Left ventricle myocardium inferior (tissue), 1 donor: ENCODE data around the gene PEX7. TPM values are rescaled to one million over a fixed set of nuclear protein-coding genes. Genes with fewer than 3 reads are reported as not detected.
"Not testable (repeated sequence)": the region's sequence is repeated elsewhere in the genome, so short reads cannot be mapped to it uniquely, and the experiment has no call there.

Experiments used
- DNase-seq: peaks from one replicate; pipeline ENCODE4 v3.0.0-alpha.2; 2020
- H3K27ac ChIP-seq: fragments of 200-600 bp; replicated peaks from 2 replicates; pipeline ENCODE4 v1.8.0; 2021
- H3K27me3 ChIP-seq: fragments of 200-600 bp; 2 replicates; pipeline ENCODE4 v1.8.0; 2021; ENCODE audit warnings: low read depth
- H3K36me3 ChIP-seq: fragments of 200-600 bp; 2 replicates; pipeline ENCODE4 v1.8.0; 2021
- H3K4me1 ChIP-seq: fragments of 200-600 bp; 2 replicates; pipeline ENCODE4 v1.8.0; 2021
- H3K4me3 ChIP-seq: fragments of 200-600 bp; 2 replicates; pipeline ENCODE4 v1.8.0; 2021; ENCODE audit warnings: mild to moderate bottlenecking, moderate library complexity
- H3K9me3 ChIP-seq: fragments of 200-600 bp; replicated peaks from 2 replicates; pipeline ENCODE4 v1.8.0; 2021
- intact Hi-C: fragments of 100-400 bp; cut with micrococcal nuclease; formaldehyde crosslinking; loops from one replicate; pipeline ENCODE4 v1.11.0; 2022
- total RNA-seq: library from RNA; stranded (reverse); fragmentation: NEBNext Ultra II Directional; extraction: Animal tissue kit (Norgen Biotek cat#: 25700); gene quantifications from one replicate; pipeline ENCODE4 v1.2.1, GENCODE V29; 2021
- TF ChIP-seq, protein P1 (sequence below): fragments of 200-600 bp; IDR thresholded peaks from 2 replicates; pipeline ENCODE4 v1.8.0; 2021; ENCODE audit warnings: antibody characterized with exemption, mild to moderate bottlenecking, borderline replicate concordance
- donor health status: DM: no; HTN: yes; CAD: no; lungs with severe emphysema.

PEX7 gene
- total RNA-seq, 1 donor from 2014 or later, result 14.8 TPM

DNA sequence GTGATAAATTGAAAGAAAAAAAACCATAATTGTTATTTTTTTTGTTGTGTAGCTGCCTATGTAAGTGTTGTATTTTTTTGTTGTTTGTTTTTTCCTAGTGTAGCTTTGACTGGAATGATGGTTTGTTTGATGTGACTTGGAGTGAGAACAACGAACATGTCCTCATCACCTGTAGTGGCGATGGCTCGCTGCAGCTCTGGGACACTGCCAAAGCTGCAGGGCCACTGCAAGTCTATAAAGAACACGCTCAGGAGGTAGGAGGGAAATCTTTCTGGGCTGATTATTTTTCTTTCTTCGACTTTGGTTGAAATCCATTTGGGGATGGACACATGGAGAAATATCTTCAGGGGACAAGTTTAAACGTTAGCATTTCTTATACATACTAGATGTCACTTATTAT, 3.8 kb downstream of the PEX7 start:
- Histone ChIP-seq H3K9me3 (peaks cover under 1% of the 10 kb centered on the region), H3K27me3 (no peaks in the 10 kb centered on the region), H3K4me3 (no peak overlapping the region), H3K27ac (peak overlapping the region; percentile 44), H3K36me3 (peaks cover 27% of the 10 kb centered on the region), H3K4me1 (peaks cover 48% of the 10 kb centered on the region)
- TF ChIP-seq, protein P1, sequence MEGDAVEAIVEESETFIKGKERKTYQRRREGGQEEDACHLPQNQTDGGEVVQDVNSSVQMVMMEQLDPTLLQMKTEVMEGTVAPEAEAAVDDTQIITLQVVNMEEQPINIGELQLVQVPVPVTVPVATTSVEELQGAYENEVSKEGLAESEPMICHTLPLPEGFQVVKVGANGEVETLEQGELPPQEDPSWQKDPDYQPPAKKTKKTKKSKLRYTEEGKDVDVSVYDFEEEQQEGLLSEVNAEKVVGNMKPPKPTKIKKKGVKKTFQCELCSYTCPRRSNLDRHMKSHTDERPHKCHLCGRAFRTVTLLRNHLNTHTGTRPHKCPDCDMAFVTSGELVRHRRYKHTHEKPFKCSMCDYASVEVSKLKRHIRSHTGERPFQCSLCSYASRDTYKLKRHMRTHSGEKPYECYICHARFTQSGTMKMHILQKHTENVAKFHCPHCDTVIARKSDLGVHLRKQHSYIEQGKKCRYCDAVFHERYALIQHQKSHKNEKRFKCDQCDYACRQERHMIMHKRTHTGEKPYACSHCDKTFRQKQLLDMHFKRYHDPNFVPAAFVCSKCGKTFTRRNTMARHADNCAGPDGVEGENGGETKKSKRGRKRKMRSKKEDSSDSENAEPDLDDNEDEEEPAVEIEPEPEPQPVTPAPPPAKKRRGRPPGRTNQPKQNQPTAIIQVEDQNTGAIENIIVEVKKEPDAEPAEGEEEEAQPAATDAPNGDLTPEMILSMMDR, result no peak
- peak; percentile 48 for DNase-seq
- intact Hi-C loops, result no loop called here

GRCh38 chr6:136831873-136832562, 9.6 kb downstream of the PEX7 start:
- no peak overlapping the region for H3K4me3 ChIP-seq
- H3K27me3 ChIP-seq, result no peaks in the 10 kb centered on the region
- TF ChIP-seq, protein P1, result no peak
- H3K36me3 ChIP-seq, result peaks cover 33% of the 10 kb centered on the region
- peaks cover 19% of the 10 kb centered on the region for H3K4me1 ChIP-seq
- intact Hi-C loops, result no loop called here
- peaks cover 12% of the 10 kb centered on the region for H3K9me3 ChIP-seq
- peak overlapping the region; percentile 76 for H3K27ac ChIP-seq
- DNase-seq, result no peak

DNA sequence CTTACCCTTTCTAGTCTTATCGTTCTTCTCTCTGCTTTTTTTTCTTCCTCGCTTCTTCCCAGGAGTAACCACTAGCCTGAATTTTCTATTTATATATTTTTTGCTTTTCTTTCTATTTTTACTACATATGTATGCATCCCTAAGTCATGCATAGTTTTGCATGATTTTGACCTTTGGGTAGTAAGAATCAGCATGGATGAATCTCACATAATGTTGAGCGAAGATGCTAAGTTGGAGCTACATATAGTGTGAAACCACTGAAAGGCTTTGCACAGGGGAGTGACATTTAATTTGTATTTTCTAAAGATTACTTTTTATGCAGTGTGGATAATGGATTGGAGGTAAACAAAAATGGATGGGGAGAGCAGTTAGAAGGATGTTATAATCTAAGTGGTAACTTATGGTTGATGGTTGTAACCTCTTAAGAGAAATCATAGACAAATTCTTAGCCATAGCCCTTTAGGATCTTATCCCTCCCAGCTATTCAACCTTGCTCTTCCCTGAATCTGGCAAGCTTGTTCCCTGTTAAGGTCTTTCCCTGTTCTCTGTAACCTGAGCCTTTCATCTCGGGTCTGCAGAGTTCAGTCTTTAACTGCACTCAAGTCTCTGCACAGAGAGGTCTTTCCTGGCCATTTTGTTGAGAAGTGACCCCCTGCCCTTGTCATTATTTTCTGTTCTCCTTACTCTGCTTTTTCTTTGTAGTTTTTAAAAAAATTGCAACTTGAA, 18.0 kb downstream of the PEX7 start:
- Histone ChIP-seq H3K4me3 (no peak overlapping the region), H3K36me3 (no peaks in the 10 kb centered on the region), H3K9me3 (no peaks in the 10 kb centered on the region), H3K27ac (peak overlapping the region; percentile 11), H3K27me3 (no peaks in the 10 kb centered on the region), H3K4me1 (peaks cover 27% of the 10 kb centered on the region)
- no peak for DNase-seq
- intact Hi-C loops, result no loop called here
- TF ChIP-seq, protein P1, result no peak

GRCh38 chr6:136843210-136843609, 20.8 kb downstream of the PEX7 start:
- H3K27ac ChIP-seq, result peak overlapping the region; percentile 55
- no peak overlapping the region for H3K4me3 ChIP-seq
- H3K9me3 ChIP-seq, result peaks cover 3% of the 10 kb centered on the region
- TF ChIP-seq, protein P1, result no peak
- intact Hi-C loops, result no loop called here
- no peaks in the 10 kb centered on the region for H3K36me3 ChIP-seq
- peaks cover 27% of the 10 kb centered on the region for H3K4me1 ChIP-seq
- no peak for DNase-seq
- no peaks in the 10 kb centered on the region for H3K27me3 ChIP-seq

DNA sequence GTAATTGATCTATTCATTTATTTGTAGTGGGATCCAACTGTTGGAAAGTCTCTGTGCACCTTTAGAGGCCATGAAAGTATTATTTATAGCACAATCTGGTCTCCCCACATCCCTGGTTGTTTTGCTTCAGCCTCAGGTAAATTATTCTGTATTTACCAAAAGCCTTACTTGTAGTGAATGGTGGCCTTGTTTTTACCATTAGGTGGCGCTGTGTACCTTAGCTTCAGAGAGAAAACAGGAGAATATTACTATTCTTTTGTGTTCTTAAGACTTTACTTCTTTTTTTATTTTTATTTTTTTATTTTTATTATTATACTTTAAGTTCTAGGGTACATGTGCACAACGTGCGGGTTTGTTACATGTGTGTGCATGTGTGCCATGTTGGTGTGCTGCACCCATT, 23.7 kb downstream of the PEX7 start:
- peaks cover 3% of the 10 kb centered on the region for H3K9me3 ChIP-seq
- H3K27me3 ChIP-seq, result no peaks in the 10 kb centered on the region
- no peak overlapping the region for H3K4me3 ChIP-seq
- peaks cover 20% of the 10 kb centered on the region for H3K4me1 ChIP-seq
- H3K36me3 ChIP-seq, result no peaks in the 10 kb centered on the region
- no peak overlapping the region for H3K27ac ChIP-seq
- DNase-seq, result no peak
- intact Hi-C loops, result no loop called here
- TF ChIP-seq, protein P1, result peak; percentile 79

- H3K9me3 ChIP-seq, intact Hi-C loops, DNase-seq, H3K36me3 ChIP-seq, H3K27ac ChIP-seq, H3K4me3 ChIP-seq, H3K27me3 ChIP-seq: not testable (repeated sequence)
- H3K4me1 ChIP-seq, result peaks cover 20% of the 10 kb centered on the region
Measured at GRCh38 chr6:136846477-136846876, 24.1 kb downstream of the PEX7 start.

GRCh38 chr6:136849979-136850563, 27.7 kb downstream of the PEX7 start:
- H3K4me1 ChIP-seq, H3K27me3 ChIP-seq, H3K9me3 ChIP-seq, H3K27ac ChIP-seq, H3K36me3 ChIP-seq, H3K4me3 ChIP-seq, intact Hi-C loops, DNase-seq: not testable (repeated sequence)
